H1 (cell line): ENCODE results near the gene RASL11B. TPM values are rescaled to one million over a fixed set of nuclear protein-coding genes. Genes with fewer than 3 reads are reported as not detected.

Experiments used
- CTCF ChIA-PET: fragments of 300-600 bp; sonication (Branson Sonifier 250); formaldehyde crosslinking; loops from one replicate; lab custom pipeline; 2021; ENCODE audit not compliant: partially characterized antibody; lab: Charles Lee
- POLR2A ChIA-PET: fragments of 300-600 bp; sonication (Branson Sonifier 250); formaldehyde crosslinking; loops from one replicate; lab custom pipeline; 2021; ENCODE audit warnings: inconsistent platforms; ENCODE audit not compliant: partially characterized antibody; lab: Charles Lee
- DNase-seq, 2 experiments: peaks; one replicate each; pipeline versions ENCODE4 v3.0.0 to v3.0.0-alpha.2; 2010 to 2022; ENCODE audit warnings: low spot score in 2 of 2, low read depth in 1 of 2, mixed read lengths in 1 of 2
- FAIRE-seq: peaks from 2 replicates; lab custom pipeline; 2011; peaks lifted over from hg19 to GRCh38; lab: Jason Lieb, UNC
- H2AFZ ChIP-seq: 2 replicates; pipeline ENCODE4 v1.8.1; 2012; ENCODE audit warnings: low read length, inconsistent platforms
- H2AK5ac ChIP-seq: 2 replicates; pipeline ENCODE4 v1.6.1; 2013; ENCODE audit warnings: low read depth, low read length
- H2BK120ac ChIP-seq: replicated peaks from 2 replicates; pipeline ENCODE3; 2013; ENCODE audit warnings: low read depth, low read length, inconsistent platforms
- H2BK12ac ChIP-seq: 2 replicates; pipeline ENCODE4 v1.6.1; 2013; ENCODE audit warnings: low read depth, low read length
- H2BK15ac ChIP-seq: 2 replicates; pipeline ENCODE4 v1.6.1; 2013; ENCODE audit warnings: low read length
- H2BK20ac ChIP-seq: 2 replicates; pipeline ENCODE4 v1.6.1; 2013; ENCODE audit warnings: low read length
- H2BK5ac ChIP-seq: 2 replicates; pipeline ENCODE4 v1.6.1; 2013; ENCODE audit warnings: low read depth, low read length
- H3K14ac ChIP-seq: 2 replicates; pipeline ENCODE4 v1.6.1; 2013; ENCODE audit warnings: inconsistent platforms; ENCODE audit not compliant: insufficient read length
- H3K18ac ChIP-seq: 2 replicates; pipeline ENCODE4 v1.6.1; 2013; ENCODE audit warnings: low read length; ENCODE audit errors: extremely low read depth
- H3K23ac ChIP-seq: 2 replicates; pipeline ENCODE4 v1.6.1; 2013; ENCODE audit warnings: inconsistent platforms; ENCODE audit not compliant: insufficient read length
- H3K23me2 ChIP-seq: 2 replicates; pipeline ENCODE4 v1.6.1; 2013; ENCODE audit warnings: low read depth, low read length
- H3K27ac ChIP-seq: 2 replicates; pipeline ENCODE4 v1.6.1; 2011; ENCODE audit warnings: low read depth, low read length, inconsistent platforms
- H3K27me3 ChIP-seq, 4 experiments: replicated peaks in 1 of 4; 1 replicate in 1 of 4; 2 replicates in 3 of 4; pipeline versions ENCODE4 v1.6.1 to v1.8.1; 2011 to 2013; ENCODE audit warnings: low read length in 3 of 4, mild to moderate bottlenecking in 3 of 4, inconsistent platforms in 2 of 4, mixed read lengths in 2 of 4, moderate library complexity in 1 of 4; ENCODE audit not compliant: control insufficient read depth in 3 of 4, insufficient read depth in 3 of 4; ENCODE audit errors: extremely low read depth in 1 of 4
- H3K36me3 ChIP-seq, 4 experiments: 2 replicates each; pipeline versions ENCODE4 v1.6.1 to v1.8.1; 2011 to 2013; ENCODE audit warnings: mild to moderate bottlenecking in 4 of 4, low read length in 3 of 4, moderate library complexity in 2 of 4, control low read depth in 1 of 4, inconsistent platforms in 1 of 4; ENCODE audit not compliant: insufficient read depth in 4 of 4, control insufficient read depth in 2 of 4
- H3K4ac ChIP-seq: replicated peaks from 2 replicates; pipeline ENCODE3; 2013; ENCODE audit warnings: low read length, low read depth, mixed read lengths, inconsistent platforms; ENCODE audit not compliant: insufficient read length
- H3K4me1 ChIP-seq, 4 experiments: replicated peaks in 1 of 4; 1 replicate in 1 of 4; 2 replicates in 3 of 4; pipeline versions ENCODE4 v1.6.1 to v1.8.1; 2011 to 2013; ENCODE audit warnings: low read length in 3 of 4, inconsistent platforms in 2 of 4, mixed read lengths in 1 of 4; ENCODE audit not compliant: insufficient read depth in 4 of 4, control insufficient read depth in 3 of 4
- H3K4me2 ChIP-seq, 2 experiments: 2 replicates each; pipeline versions ENCODE4 v1.6.1 to v1.8.1; 2011 to 2013; ENCODE audit warnings: low read depth in 2 of 2, low read length in 2 of 2, control low read depth in 1 of 2, inconsistent platforms in 1 of 2, mild to moderate bottlenecking in 1 of 2; ENCODE audit not compliant: insufficient read depth in 1 of 2
- H3K4me3 ChIP-seq, 4 experiments: fragments of 200-600, 300-600 bp in 1 of 4; sonication (generic), shearing (Covaris generic), sonication (Bioruptor Twin) in 1 of 4; 2 replicates each; pipeline versions ENCODE4 v1.5.1 to v1.8.1; 2011 to 2016; ENCODE audit warnings: low read length in 4 of 4, low read depth in 3 of 4, control low read depth in 2 of 4, inconsistent platforms in 2 of 4, mild to moderate bottlenecking in 2 of 4, mixed read lengths in 1 of 4, moderate library complexity in 1 of 4; ENCODE audit not compliant: insufficient read depth in 2 of 4; ENCODE audit errors: extremely low read depth in 1 of 4
- H3K56ac ChIP-seq: replicated peaks from 2 replicates; pipeline ENCODE3; 2013; ENCODE audit warnings: low read depth, mild to moderate bottlenecking, mixed read lengths, low read length, inconsistent platforms; ENCODE audit not compliant: insufficient read length
- H3K79me1 ChIP-seq: 2 replicates; pipeline ENCODE4 v1.6.1; 2013; ENCODE audit warnings: low read depth, low read length, control low read depth
- H3K79me2 ChIP-seq, 2 experiments: 2 replicates each; pipeline versions ENCODE4 v1.6.1 to v1.8.1; 2012 to 2013; ENCODE audit warnings: low read length in 2 of 2, mild to moderate bottlenecking in 2 of 2, inconsistent platforms in 1 of 2; ENCODE audit not compliant: insufficient read depth in 2 of 2, control insufficient read depth in 1 of 2
- H3K9ac ChIP-seq, 4 experiments: replicated peaks in 1 of 4; 1 replicate in 1 of 4; 2 replicates in 3 of 4; pipeline versions ENCODE4 v1.6.1 to v1.8.1; 2011 to 2013; ENCODE audit warnings: low read depth in 3 of 4, low read length in 3 of 4, control low read depth in 2 of 4, mild to moderate bottlenecking in 2 of 4, moderate library complexity in 2 of 4, inconsistent platforms in 1 of 4; ENCODE audit errors: extremely low read depth in 1 of 4
- H3K9me3 ChIP-seq, 2 experiments: 2 replicates each; pipeline versions ENCODE4 v1.6.1 to v1.8.1; 2012 to 2013; ENCODE audit warnings: mild to moderate bottlenecking in 2 of 2, moderate library complexity in 2 of 2, control low read depth in 1 of 2, inconsistent platforms in 1 of 2, low read depth in 1 of 2, low read length in 1 of 2, mixed read lengths in 1 of 2; ENCODE audit not compliant: insufficient read depth in 2 of 2
- H4K20me1 ChIP-seq, 2 experiments: replicated peaks in 1 of 2; 2 replicates each; pipeline versions ENCODE3 to v1.8.1; 2011 to 2013; ENCODE audit warnings: inconsistent platforms in 2 of 2, low read length in 2 of 2, mild to moderate bottlenecking in 1 of 2; ENCODE audit not compliant: insufficient read depth in 2 of 2, control insufficient read depth in 1 of 2
- H4K5ac ChIP-seq: 2 replicates; pipeline ENCODE4 v1.6.1; 2013; ENCODE audit warnings: low read length, low read depth, mixed read lengths, inconsistent platforms; ENCODE audit not compliant: insufficient read length
- H4K8ac ChIP-seq: 2 replicates; pipeline ENCODE4 v1.8.0; 2013; ENCODE audit warnings: mild to moderate bottlenecking, moderate library complexity, low read length, inconsistent platforms; ENCODE audit not compliant: insufficient read depth; ENCODE audit errors: extremely low read depth
- H4K91ac ChIP-seq: replicated peaks from 2 replicates; pipeline ENCODE3; 2013; ENCODE audit warnings: low read length, mixed read lengths, inconsistent platforms; ENCODE audit not compliant: insufficient read length
- ASH2L ChIP-seq: fragments of 200-600, 300-600 bp; sonication (generic); IDR thresholded peaks from one replicate; pipeline ENCODE4 v1.7.1; 2017; ENCODE audit warnings: low read length
- EZH2 ChIP-seq: fragments of 200-600 bp; sonication (generic); IDR thresholded peaks from 2 replicates; pipeline ENCODE4 v1.7.1; 2012; ENCODE audit warnings: low read depth, mild to moderate bottlenecking, moderate library complexity, low read length, inconsistent platforms; ENCODE audit not compliant: severe bottlenecking
- GABPA ChIP-seq: IDR thresholded peaks from 2 replicates; pipeline ENCODE4 v1.6.1; 2011; ENCODE audit warnings: mild to moderate bottlenecking, low read length, moderate library complexity, borderline replicate concordance; ENCODE audit not compliant: insufficient read depth
- JUND ChIP-seq: IDR thresholded peaks from 2 replicates; pipeline ENCODE4 v1.6.1; 2011; ENCODE audit warnings: mild to moderate bottlenecking, improper control_type of control experiment, low read length
- TEAD4 ChIP-seq: IDR thresholded peaks from 2 replicates; pipeline ENCODE4 v1.6.1; 2012; ENCODE audit warnings: low read depth, low read length, inconsistent platforms, mixed read lengths
- WGBS, 2 experiments: shearing (Covaris generic) in 1 of 2; methylation state at CpG; one replicate each; pipeline versions ENCODE4 v1.1.6 to v1.1.7; 2013 to 2015; ENCODE audit warnings: low lambda C conversion rate in 2 of 2, mixed read lengths in 2 of 2, inconsistent platforms in 1 of 2, low coverage in 1 of 2, missing lambda C conversion rate in 1 of 2; ENCODE audit not compliant: insufficient replicate concordance in 2 of 2, insufficient coverage in 1 of 2, insufficient read length in 1 of 2; ENCODE audit errors: extremely low coverage in 1 of 2, missing lambda C conversion rate in 1 of 2; 5-methylcytosine and 5-hydroxymethylcytosine counted together
- polyA plus RNA-seq, 7 experiments: library from polyadenylated mRNA; depleted of rRNA in 3 of 7; stranded (reverse) in 5 of 7; unstranded in 2 of 7; fragments of >200 nt in 5 of 7; fragments of 200-250 nt in 2 of 7; gene quantifications; 1 replicate in 5 of 7; 2 replicates in 1 of 7; 4 replicates in 1 of 7; pipeline versions ENCODE4 v1.2.1 to v1.2.3, GENCODE V29; 2011 to 2013; ENCODE audit warnings: missing spikeins in 2 of 7, mixed read lengths in 2 of 7
- total RNA-seq: library from RNA; stranded (reverse); fragmentation: NEBNext Ultra II Directional; extraction: Animal tissue kit (Norgen Biotek cat#: 25700); gene quantifications from 2 replicates; pipeline ENCODE4 v1.2.1, GENCODE V29; 2021

The RASL11B gene
- total and polyA plus RNA-seq, 2 of the 8 experiments (the other 6 are each of a cell fraction or from before 2014, with no cell fraction given), result 49.8 to 75.5 TPM

DNA sequence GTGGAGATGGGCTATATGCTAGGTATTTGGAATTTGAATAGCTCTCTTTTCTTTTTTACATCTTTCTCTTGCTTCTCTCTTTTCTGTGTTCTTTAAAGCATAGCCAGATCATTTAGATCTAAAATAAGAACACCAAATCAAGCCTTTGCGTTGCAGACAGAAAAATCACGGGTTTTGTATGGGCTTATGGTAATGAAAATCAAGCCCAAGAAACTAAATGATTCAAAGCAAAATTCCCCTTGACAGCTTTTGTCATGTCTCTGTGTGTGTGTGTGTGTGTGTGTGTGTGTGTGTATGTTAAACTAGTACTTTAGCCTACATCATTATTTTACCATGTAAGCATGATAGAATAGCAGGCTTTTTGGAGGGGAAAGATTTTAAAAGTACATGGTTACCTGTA, 1.8 kb upstream of the RASL11B start:
- no peak overlapping the region for H2BK20ac ChIP-seq
- H3K56ac ChIP-seq, result no peak overlapping the region
- H3K27me3 ChIP-seq, result no peaks in the 10 kb centered on the region; a peak in 1 of 7 replicates
- CTCF ChIA-PET, result interaction anchor here (0.8 to 1.5 kb wide), 4 partner anchors 11 to 315 kb away, joined by 3 to 8 read pairs (median 4); no protein-coding TSS in a partner anchor
- no peak overlapping the region for H2BK12ac ChIP-seq
- H2BK120ac ChIP-seq, result no peak overlapping the region
- peak overlapping the region in 1 of 4 experiments; percentile 97; a peak in 1 of 8 replicates for H3K4me3 ChIP-seq
- no peak overlapping the region for H3K18ac ChIP-seq
- H3K14ac ChIP-seq, result no peak overlapping the region
- no peak overlapping the region for H2BK5ac ChIP-seq
- H3K27ac ChIP-seq, result no peak overlapping the region
- POLR2A ChIA-PET, result interaction anchor here (1.2 to 11.0 kb wide), 4 partner anchors 13 to 139 kb away, joined by 3 to 165 read pairs (median 12); no protein-coding TSS in a partner anchor
- no peak overlapping the region for H2BK15ac ChIP-seq
- H3K4ac ChIP-seq, result no peak overlapping the region
- TF ChIP-seq ASH2L, result no peak
- TF ChIP-seq TEAD4, result no peak
- TF ChIP-seq GABPA, result no peak
- no peak for TF ChIP-seq JUND
- TF ChIP-seq EZH2, result no peak
- FAIRE-seq (no peak), DNase-seq (no peak)
- H3K9me3 ChIP-seq, result peaks cover 10 to 16% of the 10 kb centered on the region in 2 experiments; a peak in 3 of 4 replicates
- no peak overlapping the region for H2AK5ac ChIP-seq
- 69% methylated on average over 2 of the region's 2 CpGs; no CpG with 5 or more reads in 1 of the 2 experiments for WGBS, 2 experiments
- H4K8ac ChIP-seq, result no peak overlapping the region
- H4K5ac ChIP-seq, result no peak overlapping the region
- H3K79me1 ChIP-seq, result peaks cover 6% of the 10 kb centered on the region; the same call in 1 of the 2 replicates
- peaks cover 6% of the 10 kb centered on the region; the same call in 1 of the 2 replicates for H3K23me2 ChIP-seq
- no peak overlapping the region for H2AFZ ChIP-seq
- H4K91ac ChIP-seq, result no peak overlapping the region
- H3K79me2 ChIP-seq, result peaks cover 8 to 32% of the 10 kb centered on the region in 2 experiments
- H3K9ac ChIP-seq, result no peak overlapping the region
- H3K4me2 ChIP-seq, result peak overlapping the region; percentile 90 to 91; a peak in 2 of 4 replicates
- H3K23ac ChIP-seq, result no peak overlapping the region
- peaks cover 12 to 23% (median 19%) of the 10 kb centered on the region in 4 experiments for H3K36me3 ChIP-seq
- peaks cover 8 to 29% (median 12%) of the 10 kb centered on the region in 4 experiments for H3K4me1 ChIP-seq
- peaks cover 8 to 11% of the 10 kb centered on the region in 2 experiments for H4K20me1 ChIP-seq
